K562 (cell line): ENCODE measurements around the gene HMGA1. TPM values are rescaled to one million over a fixed set of nuclear protein-coding genes. Genes with fewer than 3 reads are reported as not detected.

Source experiments
- DNMT1 ChIP-seq: fragments of 450-650 bp; IDR thresholded peaks from 2 replicates; pipeline ENCODE4 v1.6.1; 2016; ENCODE audit warnings: antibody characterized with exemption, mild to moderate bottlenecking
- FOSL1 ChIP-seq: fragments of 200-800 bp; sonication (Bioruptor generic); conservative IDR thresholded peaks from 2 replicates; pipeline ENCODE4 v1.6.1; 2016; ENCODE audit warnings: missing genetic modification characterization, missing compliant biosample characterization
- GTF2F1 ChIP-seq: IDR thresholded peaks from 2 replicates; pipeline ENCODE4 v1.6.1; 2011; ENCODE audit warnings: low read depth, low read length, improper control_type of control experiment
- HOXB6 ChIP-seq: fragments of 250-450 bp; sonication (Bioruptor Pico); IDR thresholded peaks from 2 replicates; pipeline ENCODE4 v1.5.1; 2022; ENCODE audit warnings: mild to moderate bottlenecking, borderline replicate concordance
- JUND ChIP-seq, 2 experiments: IDR thresholded peaks; 2 replicates in 1 of 2; 3 replicates in 1 of 2; pipeline ENCODE4 v1.6.1; 2011; ENCODE audit warnings: borderline replicate concordance in 2 of 2, low read depth in 2 of 2, low read length in 2 of 2, improper control_type of control experiment in 1 of 2, missing biosample characterization in 1 of 2, missing genetic modification characterization in 1 of 2, missing genetic modification reagents in 1 of 2
- KAT2B ChIP-seq: IDR thresholded peaks from one replicate; pipeline ENCODE4 v1.6.1; 2012; ENCODE audit warnings: low read depth, mild to moderate bottlenecking, control low read depth, inconsistent platforms, low read length, moderate library complexity
- KDM2B ChIP-seq: fragments of 250-450 bp; sonication (Bioruptor Pico); IDR thresholded peaks from 2 replicates; pipeline ENCODE4 v1.8.0; 2021; ENCODE audit warnings: mild to moderate bottlenecking, moderate library complexity
- MGA ChIP-seq: fragments of 450-650 bp; IDR thresholded peaks from 2 replicates; pipeline ENCODE4 v1.6.1; 2016; ENCODE audit warnings: mild to moderate bottlenecking, moderate library complexity
- NELFE ChIP-seq: IDR thresholded peaks from 2 replicates; pipeline ENCODE4 v1.6.1; 2011; ENCODE audit warnings: mild to moderate bottlenecking; ENCODE audit not compliant: insufficient read depth, insufficient read length
- RBBP5 ChIP-seq: fragments of 200-600 bp; sonication (generic); IDR thresholded peaks from 2 replicates; pipeline ENCODE4 v1.6.1; 2012; ENCODE audit warnings: borderline replicate concordance, mild to moderate bottlenecking, low read length, control low read depth, inconsistent platforms; ENCODE audit not compliant: insufficient read depth, poor library complexity, severe bottlenecking
- SRF ChIP-seq, 2 experiments: fragments of 250-450, 450-650 bp in 1 of 2; sonication (Bioruptor Pico) in 1 of 2; sonication (generic) in 1 of 2; formaldehyde crosslinking; IDR thresholded peaks; 2 replicates each; pipeline versions ENCODE4 v1.5.0 to v1.5.1; 2020 to 2022; ENCODE audit warnings: mild to moderate bottlenecking in 1 of 2, missing genetic modification reagents in 1 of 2
- ZNF695 ChIP-seq: fragments of 450-650 bp; formaldehyde crosslinking; IDR thresholded peaks from 2 replicates; pipeline ENCODE4 v1.4.0; 2020; ENCODE audit warnings: mild to moderate bottlenecking, moderate library complexity
- polyA plus RNA-seq, 8 experiments: library from polyadenylated mRNA; depleted of rRNA in 4 of 8; stranded (reverse) in 5 of 8; unstranded in 3 of 8; fragments of >200 nt; fragmentation: Nextera tagmentation in 2 of 8; fragmentation: Illumina TruSeq in 1 of 8; extraction: Ambion mirVana in 2 of 8; extraction: Trizol in 1 of 8; gene quantifications; 2 replicates each; pipeline versions ENCODE4 v1.2.1 to v1.2.3, GENCODE V29; 2011 to 2014; ENCODE audit warnings: inconsistent platforms in 1 of 8, missing spikeins in 1 of 8
- total RNA-seq, 7 experiments: library from RNA; depleted of rRNA in 6 of 7; stranded (reverse); fragments of >200 nt in 6 of 7; fragmentation: Illumina TruSeq in 2 of 7; extraction: Trizol in 2 of 7; gene quantifications; 2 replicates each; pipeline versions ENCODE4 v1.2.1 to v1.2.3, GENCODE V29; 2011 to 2021; ENCODE audit warnings: low replicate concordance in 1 of 7
- TF ChIP-seq, protein P1 (sequence below): fragments of 450-650 bp; formaldehyde crosslinking; IDR thresholded peaks from 2 replicates; pipeline ENCODE4 v1.4.0; 2022; ENCODE audit warnings: missing genetic modification characterization

The HMGA1 gene
- total and polyA plus RNA-seq, 9 of the 15 experiments (the other 6 are each of a cell fraction or from before 2014, with no cell fraction given), result 27.8 to 1,947 (median 594) TPM

- peak; percentile 28; the same call in 1 of the 2 replicates for TF ChIP-seq MGA
- no peak for TF ChIP-seq DNMT1
- TF ChIP-seq RBBP5, result no peak
- no peak for TF ChIP-seq HOXB6 (CRISPR knock-in tag)
- no peak for TF ChIP-seq FOSL1 (tag)
- TF ChIP-seq GTF2F1, result no peak
- TF ChIP-seq ZNF695 (CRISPR knock-in tag), result no peak
- TF ChIP-seq, protein P1, sequence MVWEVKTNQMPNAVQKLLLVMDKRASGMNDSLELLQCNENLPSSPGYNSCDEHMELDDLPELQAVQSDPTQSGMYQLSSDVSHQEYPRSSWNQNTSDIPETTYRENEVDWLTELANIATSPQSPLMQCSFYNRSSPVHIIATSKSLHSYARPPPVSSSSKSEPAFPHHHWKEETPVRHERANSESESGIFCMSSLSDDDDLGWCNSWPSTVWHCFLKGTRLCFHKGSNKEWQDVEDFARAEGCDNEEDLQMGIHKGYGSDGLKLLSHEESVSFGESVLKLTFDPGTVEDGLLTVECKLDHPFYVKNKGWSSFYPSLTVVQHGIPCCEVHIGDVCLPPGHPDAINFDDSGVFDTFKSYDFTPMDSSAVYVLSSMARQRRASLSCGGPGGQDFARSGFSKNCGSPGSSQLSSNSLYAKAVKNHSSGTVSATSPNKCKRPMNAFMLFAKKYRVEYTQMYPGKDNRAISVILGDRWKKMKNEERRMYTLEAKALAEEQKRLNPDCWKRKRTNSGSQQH, result no peak
- no peak for TF ChIP-seq KAT2B
- peak in 1 of 2 experiments; percentile 77; a peak in 1 of 4 replicates for TF ChIP-seq SRF (CRISPR knock-in tag; IDR thresholded peaks at IDR 0.05)
- TF ChIP-seq KDM2B, result no peak
- TF ChIP-seq JUND (IDR thresholded peaks at IDR 0.05; ENCODE audit: borderline replicate concordance, low read depth, low read length), result no peak
- no peak for TF ChIP-seq JUND (tag; IDR thresholded peaks at IDR 0.05; ENCODE audit: borderline replicate concordance, low read depth, low read length)
- TF ChIP-seq NELFE, result no peak
Observed at GRCh38 chr6:34249469-34250261, 13.0 kb downstream of the HMGA1 start (continued).
